ENCODE results near the gene SORCS3.

Gene SORCS3

DNA sequence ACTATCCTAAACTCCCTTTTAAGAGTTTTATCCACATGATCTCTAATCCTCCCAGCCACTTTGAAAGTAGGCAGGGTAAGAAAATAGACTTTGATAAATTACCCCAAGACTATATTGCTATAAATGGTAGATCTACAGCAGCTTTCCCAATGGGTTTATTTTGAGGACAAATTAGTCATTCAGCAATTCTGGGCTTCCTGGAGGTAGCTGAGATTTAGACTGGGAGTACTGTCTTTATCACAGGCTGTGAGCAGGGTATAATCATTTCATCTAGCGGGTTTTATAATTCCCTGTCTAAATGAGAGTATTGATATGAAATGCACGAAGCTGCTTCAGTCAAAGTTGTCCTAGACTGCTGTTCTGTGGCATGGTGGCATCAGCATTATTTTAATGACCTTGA lies 279.4 kb downstream of the SORCS3 start:
- TF ChIP-seq, protein P1, sequence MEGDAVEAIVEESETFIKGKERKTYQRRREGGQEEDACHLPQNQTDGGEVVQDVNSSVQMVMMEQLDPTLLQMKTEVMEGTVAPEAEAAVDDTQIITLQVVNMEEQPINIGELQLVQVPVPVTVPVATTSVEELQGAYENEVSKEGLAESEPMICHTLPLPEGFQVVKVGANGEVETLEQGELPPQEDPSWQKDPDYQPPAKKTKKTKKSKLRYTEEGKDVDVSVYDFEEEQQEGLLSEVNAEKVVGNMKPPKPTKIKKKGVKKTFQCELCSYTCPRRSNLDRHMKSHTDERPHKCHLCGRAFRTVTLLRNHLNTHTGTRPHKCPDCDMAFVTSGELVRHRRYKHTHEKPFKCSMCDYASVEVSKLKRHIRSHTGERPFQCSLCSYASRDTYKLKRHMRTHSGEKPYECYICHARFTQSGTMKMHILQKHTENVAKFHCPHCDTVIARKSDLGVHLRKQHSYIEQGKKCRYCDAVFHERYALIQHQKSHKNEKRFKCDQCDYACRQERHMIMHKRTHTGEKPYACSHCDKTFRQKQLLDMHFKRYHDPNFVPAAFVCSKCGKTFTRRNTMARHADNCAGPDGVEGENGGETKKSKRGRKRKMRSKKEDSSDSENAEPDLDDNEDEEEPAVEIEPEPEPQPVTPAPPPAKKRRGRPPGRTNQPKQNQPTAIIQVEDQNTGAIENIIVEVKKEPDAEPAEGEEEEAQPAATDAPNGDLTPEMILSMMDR (conservative IDR thresholded peaks at IDR 0.05; ENCODE audit: low read depth, low read length): no peak
- no peak overlapping the region for H3K4me3 ChIP-seq (ENCODE audit: low read length)
- DNase-seq (ENCODE audit: low read depth): no peak

DNA sequence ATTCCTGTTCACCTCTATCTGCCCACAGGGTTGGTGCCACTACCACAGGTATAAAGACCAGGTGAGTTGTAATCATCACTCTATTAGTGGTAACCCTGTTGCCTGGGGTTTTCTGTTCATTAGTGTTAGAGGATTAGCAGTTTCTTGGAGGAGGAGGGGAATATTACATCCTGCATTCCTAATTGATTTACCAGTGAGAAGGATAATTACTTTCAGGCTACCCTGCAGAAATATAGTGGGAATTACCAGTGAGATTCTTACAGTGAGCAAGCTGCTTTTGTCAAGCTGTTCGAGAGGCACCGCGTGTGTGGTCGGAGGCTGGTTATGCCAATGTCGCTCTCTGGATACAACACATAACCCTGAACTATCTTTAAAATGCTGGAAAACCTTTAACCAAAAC lies 280.7 kb downstream of the SORCS3 start:
- no peak for DNase-seq (ENCODE audit: low read depth)
- no peak overlapping the region for H3K4me3 ChIP-seq (ENCODE audit: low read length)
- TF ChIP-seq, protein P1 (conservative IDR thresholded peaks at IDR 0.05; ENCODE audit: low read depth, low read length): no peak

DNA sequence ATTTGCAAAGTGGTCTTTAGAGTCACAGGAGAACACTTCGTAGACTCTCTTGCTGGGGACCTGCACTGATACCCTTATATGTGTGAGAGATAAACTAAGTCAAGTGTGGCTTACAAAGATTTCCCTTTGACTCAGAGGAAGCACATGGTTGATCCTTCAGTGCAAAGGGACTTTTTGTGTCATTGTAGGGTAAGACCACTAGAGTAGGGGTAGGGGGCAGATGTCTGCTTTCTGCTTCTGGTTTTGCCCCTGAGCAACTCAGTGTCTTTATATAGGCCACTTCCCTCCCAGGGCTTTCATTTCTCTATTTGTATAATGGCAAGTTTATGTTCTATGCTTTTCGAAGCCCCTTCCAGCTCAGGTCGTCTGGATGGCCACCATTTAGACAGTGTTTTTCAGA lies 281.7 kb downstream of the SORCS3 start:
- no peak overlapping the region for H3K4me3 ChIP-seq (ENCODE audit: low read length)
- TF ChIP-seq, protein P1 (conservative IDR thresholded peaks at IDR 0.05; ENCODE audit: low read depth, low read length): no peak
- DNase-seq (ENCODE audit: low read depth): no peak

DNA sequence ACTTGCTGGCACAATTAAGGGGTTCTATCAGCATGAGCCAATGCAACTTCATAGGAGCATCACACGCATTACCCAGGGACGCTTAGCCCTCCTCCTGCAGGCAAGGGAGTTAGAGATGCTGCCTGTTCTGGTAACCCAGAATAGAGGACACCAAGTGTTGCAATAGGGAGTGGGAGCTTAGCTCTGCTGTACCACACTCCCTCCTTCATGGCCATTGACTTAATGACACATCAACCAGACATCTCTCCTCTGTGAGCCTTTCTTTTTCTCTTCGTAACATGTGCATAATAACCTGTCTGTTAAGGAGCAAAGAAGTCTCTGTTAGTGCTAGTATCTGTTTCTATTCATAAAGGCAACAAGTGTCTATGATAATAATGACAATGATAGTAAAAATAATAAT lies 282.4 kb downstream of the SORCS3 start:
- DNase-seq (ENCODE audit: low read depth): no peak
- H3K4me3 ChIP-seq (ENCODE audit: low read length): no peak overlapping the region
- TF ChIP-seq, protein P1 (conservative IDR thresholded peaks at IDR 0.05; ENCODE audit: low read depth, low read length): no peak

DNA sequence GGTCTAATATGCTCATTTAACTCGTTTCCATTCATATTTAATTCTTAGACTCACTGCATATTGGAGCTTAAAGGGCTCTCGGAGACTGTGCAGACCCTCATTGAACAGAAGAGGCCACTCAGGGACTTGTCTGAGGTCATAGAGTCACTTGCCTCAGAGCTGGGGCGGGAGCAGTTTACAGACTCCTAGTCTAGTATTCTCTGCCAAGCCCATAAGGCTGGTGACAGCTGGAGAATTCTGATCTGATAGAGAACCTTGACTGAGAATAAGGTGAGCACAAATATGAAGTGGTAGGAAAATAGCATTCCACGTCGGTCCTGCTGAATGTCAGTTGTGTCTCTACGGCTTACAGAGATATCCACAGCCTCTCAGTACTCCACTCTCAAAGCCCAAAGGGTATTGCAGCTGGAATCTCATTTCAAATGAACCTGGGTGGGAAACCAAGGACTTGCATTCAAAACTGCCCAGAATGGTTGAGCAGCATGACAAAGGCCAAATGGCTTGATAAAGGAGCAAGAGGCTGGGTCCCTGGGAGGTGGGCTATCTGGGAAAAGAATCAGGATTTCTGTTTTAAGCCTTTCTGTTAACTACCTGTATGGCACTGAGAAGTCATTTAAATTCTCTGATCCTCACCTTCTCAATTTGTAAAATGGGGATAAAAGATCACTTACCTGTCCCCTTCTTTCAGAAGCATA lies 283.2 kb downstream of the SORCS3 start:
- H3K4me3 ChIP-seq (ENCODE audit: low read length): no peak overlapping the region
- no peak for DNase-seq (ENCODE audit: low read depth)
- TF ChIP-seq, protein P1 (conservative IDR thresholded peaks at IDR 0.05; ENCODE audit: low read depth, low read length): no peak

DNA sequence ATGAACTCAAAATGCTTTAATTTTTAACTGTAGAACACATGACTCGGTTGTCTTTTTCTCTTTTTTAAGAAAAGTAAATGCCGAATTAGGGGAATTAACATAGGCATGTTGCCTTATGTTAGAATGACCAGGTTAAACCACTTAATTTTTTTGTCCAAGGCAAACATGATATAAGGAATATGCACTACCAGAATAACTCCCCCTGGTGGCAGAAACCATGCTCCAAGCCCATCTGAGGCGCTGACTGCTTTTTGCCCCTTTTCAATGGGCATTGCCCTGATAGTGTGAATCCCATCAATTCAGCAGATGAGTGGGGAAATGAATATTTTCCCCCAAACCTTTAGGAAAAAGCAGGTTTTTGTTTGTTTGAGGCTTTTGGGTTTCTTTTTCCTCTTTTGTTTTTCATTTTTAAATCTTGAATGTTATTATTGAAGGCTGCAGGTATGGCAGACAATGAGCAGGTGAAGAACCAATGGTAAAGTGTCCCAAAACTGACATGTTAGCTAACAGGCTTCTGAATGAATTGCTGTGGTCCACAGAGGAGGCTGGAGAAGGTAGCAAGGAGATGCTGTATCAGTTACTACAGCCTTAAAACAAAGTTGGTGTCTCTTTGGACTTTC lies 284.3 kb downstream of the SORCS3 start:
- TF ChIP-seq, protein P1 (conservative IDR thresholded peaks at IDR 0.05; ENCODE audit: low read depth, low read length): peak; percentile 85
- peak; percentile 4 for DNase-seq (ENCODE audit: low read depth)
- H3K4me3 ChIP-seq (ENCODE audit: low read length): no peak overlapping the region

DNA sequence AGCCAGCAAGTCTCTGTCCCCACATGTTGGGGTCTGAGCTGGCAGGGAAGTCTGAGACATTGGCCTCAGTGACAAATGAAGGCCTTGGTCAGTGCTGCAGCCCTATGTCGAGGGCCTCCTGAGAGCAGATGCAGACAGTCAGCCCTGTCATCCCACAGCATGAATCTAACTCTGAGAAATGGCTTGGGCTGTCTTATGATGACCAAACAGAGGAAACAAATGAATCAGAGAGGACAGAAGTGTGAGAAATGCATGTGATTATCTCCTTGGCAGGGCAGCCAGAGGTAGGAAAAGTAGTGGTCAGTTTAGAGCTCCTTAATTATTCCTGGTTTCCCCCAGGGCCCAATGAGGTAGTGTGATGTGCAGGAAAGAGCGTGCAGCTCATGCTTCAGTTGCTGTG lies 287.6 kb downstream of the SORCS3 start:
- TF ChIP-seq, protein P1 (conservative IDR thresholded peaks at IDR 0.05; ENCODE audit: low read depth, low read length): no peak

More for the DNA sequence above, 287.6 kb downstream of the SORCS3 start:
- no peak for DNase-seq (ENCODE audit: low read depth)
- no peak overlapping the region for H3K4me3 ChIP-seq (ENCODE audit: low read length)

Data from retinal pigment epithelial cell (primary cell).